T-helper 1 cell treated with Interleukin-12 subunit alpha and Interleukin-12 subunit beta and Interleukin-4 antibody, amounts not matched to agents 30 μg/mL and 1 μg/mL, for 36 hours (primary cell): ENCODE data around the gene CD1D.
A peak's percentile ranks its signal among the peaks of the same experiment; 100 is the strongest.
"Not testable (repeated sequence)": the region's sequence is repeated elsewhere in the genome, so short reads cannot be mapped to it uniquely, and the experiment has no call there.

Experiments
- H3K27ac Mint-ChIP-seq: one replicate; pipeline ENCODE4 v1.8.0; 2021; ENCODE audit warnings: mild to moderate bottlenecking, mixed read lengths
- H3K27me3 Mint-ChIP-seq: one replicate; pipeline ENCODE4 v1.8.0; 2021; ENCODE audit warnings: low read depth, mixed read lengths
- H3K36me3 Mint-ChIP-seq: one replicate; pipeline ENCODE4 v1.8.0; 2021; ENCODE audit warnings: low read depth, mixed read lengths
- H3K4me1 Mint-ChIP-seq: one replicate; pipeline ENCODE4 v1.8.0; 2021; ENCODE audit warnings: low read depth, mixed read lengths
- H3K4me3 Mint-ChIP-seq: one replicate; pipeline ENCODE4 v1.8.0; 2021; ENCODE audit warnings: mild to moderate bottlenecking, moderate library complexity, mixed read lengths
- H3K9me3 Mint-ChIP-seq: one replicate; pipeline ENCODE4 v1.8.0; 2021; ENCODE audit warnings: mixed read lengths

The CD1D gene

DNA sequence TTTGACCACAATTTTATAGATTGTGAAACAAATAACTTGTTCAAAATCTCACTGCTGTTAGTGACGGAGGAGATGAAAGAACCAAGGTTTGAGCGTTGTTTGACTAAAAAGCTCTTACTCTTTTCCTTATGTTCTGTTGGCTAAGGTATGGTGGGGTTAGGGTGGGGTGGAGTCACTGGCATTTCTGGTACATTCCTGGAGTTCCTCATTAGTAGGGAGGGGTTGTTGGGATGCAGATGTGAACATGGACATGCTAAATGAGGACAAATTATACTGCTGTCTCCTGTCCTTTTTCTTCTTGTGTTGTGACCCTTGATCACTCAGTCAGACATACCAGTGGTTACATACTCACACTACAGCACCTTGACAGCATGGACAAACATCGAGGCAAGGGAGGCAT, 26.2 kb upstream of the CD1D start:
- no peak overlapping the region for H3K4me3 Mint-ChIP-seq
- H3K27ac Mint-ChIP-seq: no peak overlapping the region
- H3K4me1 Mint-ChIP-seq: peaks cover 9% of the 10 kb centered on the region
- no peaks in the 10 kb centered on the region for H3K36me3 Mint-ChIP-seq
- H3K9me3 Mint-ChIP-seq: no peaks in the 10 kb centered on the region
- H3K27me3 Mint-ChIP-seq: peaks cover 6% of the 10 kb centered on the region

DNA sequence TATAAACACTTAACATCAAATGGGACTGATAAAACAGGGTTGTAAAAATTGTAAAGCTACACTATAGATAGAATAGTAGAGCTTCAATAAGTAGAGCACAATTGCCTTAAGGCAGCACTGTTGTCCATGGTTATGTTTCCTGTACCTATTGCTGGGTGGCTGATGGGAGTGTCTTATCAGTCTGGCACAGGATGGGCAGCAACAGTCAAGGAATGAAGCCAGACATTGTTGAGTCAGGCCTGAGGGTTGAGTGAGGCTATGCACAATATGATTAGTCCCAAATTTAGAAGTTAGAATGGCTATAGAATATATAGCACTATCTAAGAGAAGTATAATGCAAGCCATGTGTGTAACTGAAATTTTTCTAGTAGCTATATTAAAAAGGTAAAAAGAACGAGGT, 25.0 kb upstream of the CD1D start:
- no peak overlapping the region for H3K27ac Mint-ChIP-seq
- H3K4me3 Mint-ChIP-seq: no peak overlapping the region

DNA sequence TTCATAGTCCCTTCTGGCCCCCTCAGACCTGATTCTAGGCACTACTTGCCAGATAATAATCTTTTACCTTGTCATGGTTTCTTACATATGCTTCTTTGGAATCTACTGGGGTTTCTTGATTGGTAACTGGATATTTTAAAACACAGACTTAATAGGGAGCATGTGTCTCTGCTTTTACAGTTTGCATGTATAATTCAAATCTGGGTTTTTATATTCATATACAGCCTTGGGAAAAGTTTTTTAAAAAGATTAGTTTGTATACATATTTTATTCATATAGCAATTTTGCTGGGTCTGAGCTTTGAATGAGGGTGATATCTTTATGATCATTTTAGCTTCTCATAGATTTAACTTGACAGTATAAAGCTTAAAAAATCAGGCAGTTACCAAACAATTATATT, 21.1 kb upstream of the CD1D start:
- H3K36me3 Mint-ChIP-seq: no peaks in the 10 kb centered on the region
- H3K4me1 Mint-ChIP-seq: peaks cover 2% of the 10 kb centered on the region
- H3K27me3 Mint-ChIP-seq: peaks cover 23% of the 10 kb centered on the region
- no peak overlapping the region for H3K4me3 Mint-ChIP-seq
- no peak overlapping the region for H3K27ac Mint-ChIP-seq
- H3K9me3 Mint-ChIP-seq: no peaks in the 10 kb centered on the region

More for the DNA sequence above, 25.0 kb upstream of the CD1D start:
- Mint-ChIP-seq H3K27me3 (peaks cover 10% of the 10 kb centered on the region), H3K36me3 (no peaks in the 10 kb centered on the region), H3K4me1 (peaks cover 2% of the 10 kb centered on the region), H3K9me3 (no peaks in the 10 kb centered on the region)

DNA sequence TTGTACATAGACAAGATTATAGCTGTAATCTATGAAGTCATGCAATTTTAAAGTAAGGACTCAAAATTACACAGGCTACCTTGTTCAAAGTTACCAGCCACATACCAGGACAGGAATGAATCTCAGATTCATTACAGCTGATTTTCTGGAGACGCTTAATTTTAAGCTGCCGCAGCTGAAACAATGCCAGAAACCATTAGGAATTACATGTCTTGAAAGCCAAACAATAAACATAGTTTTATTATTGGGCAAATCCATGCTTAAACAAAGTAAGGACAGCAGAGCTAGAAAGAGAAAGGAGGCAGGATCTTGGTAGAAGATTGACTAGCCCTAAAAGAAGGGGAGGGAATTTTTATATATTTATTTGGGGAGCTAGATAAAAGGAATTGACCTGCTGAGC, 19.2 kb upstream of the CD1D start:
- Mint-ChIP-seq H3K27ac (no peak overlapping the region), H3K36me3 (no peaks in the 10 kb centered on the region), H3K4me1 (peaks cover 2% of the 10 kb centered on the region), H3K4me3 (no peak overlapping the region), H3K27me3 (peaks cover 25% of the 10 kb centered on the region), H3K9me3 (no peaks in the 10 kb centered on the region)

DNA sequence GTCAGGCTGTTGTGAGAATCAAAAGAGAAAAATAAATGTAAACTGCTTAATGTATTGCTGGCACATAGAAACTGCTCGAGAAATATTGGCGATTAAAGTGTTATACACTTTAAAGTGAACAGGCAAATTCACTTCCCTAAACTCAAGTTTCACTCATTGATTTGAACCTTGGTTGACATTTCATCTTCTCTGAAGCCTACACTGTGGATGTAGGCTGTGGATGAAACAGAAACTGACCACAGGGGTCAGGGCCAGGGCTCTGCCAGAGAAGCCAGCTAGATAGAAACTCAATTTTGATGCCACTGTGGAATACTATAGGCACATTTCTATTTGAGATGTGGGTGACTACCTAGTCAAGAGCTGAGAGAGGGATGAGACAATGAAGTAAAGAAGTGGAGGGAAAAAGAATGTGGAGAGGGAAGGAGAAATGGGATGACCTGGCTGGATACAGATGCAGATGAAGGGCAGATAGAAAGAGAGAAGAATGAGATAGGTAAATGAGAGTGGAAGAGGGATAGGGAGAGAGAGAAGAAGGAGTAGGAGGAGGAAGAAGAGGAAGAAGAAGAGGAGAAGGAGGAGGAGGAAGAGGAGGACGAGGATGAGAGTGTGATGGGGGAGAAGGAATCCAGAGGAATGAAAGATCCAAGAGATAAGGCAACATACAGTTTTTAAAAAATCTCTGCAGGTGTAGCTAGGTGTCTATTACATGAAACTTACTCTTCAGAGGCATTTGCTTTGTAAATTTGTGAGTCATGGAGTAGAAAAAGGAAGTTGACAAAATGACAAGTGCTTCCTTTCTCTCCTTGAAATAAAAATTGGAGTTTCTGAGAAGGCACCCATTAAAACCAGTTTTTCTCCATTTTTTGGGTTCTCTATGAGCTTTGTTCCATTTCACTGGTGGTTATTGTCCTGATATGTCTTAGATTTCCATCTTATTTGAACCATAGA, 17.4 kb upstream of the CD1D start:
- no peak overlapping the region for H3K27ac Mint-ChIP-seq
- H3K4me1 Mint-ChIP-seq: peaks cover 2% of the 10 kb centered on the region
- H3K9me3 Mint-ChIP-seq: no peaks in the 10 kb centered on the region
- no peak overlapping the region for H3K4me3 Mint-ChIP-seq
- peaks cover 25% of the 10 kb centered on the region for H3K27me3 Mint-ChIP-seq
- H3K36me3 Mint-ChIP-seq: no peaks in the 10 kb centered on the region

DNA sequence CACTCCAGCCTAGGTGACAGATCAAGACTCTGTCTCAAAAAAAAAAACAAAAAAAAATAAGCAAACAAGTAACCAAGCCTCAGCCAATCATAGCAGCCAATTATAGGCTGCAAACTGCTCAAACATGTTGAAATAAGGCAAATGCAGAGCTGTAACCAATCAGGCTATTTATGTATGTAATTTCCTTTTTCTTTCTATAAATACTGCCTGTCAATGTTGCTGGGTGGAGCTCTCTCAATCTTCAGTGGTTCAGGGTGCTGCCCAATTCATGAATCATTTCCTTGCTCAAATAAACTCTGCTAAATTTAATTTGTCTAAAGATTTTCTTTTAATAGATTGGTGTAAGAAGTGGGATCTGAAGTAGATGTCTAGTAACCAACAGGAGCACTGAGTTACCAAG, 11.6 kb upstream of the CD1D start:
- Mint-ChIP-seq H3K36me3 (no peaks in the 10 kb centered on the region), H3K27ac (no peak overlapping the region), H3K4me3 (no peak overlapping the region), H3K9me3 (no peaks in the 10 kb centered on the region), H3K4me1 (no peaks in the 10 kb centered on the region), H3K27me3 (peaks cover 23% of the 10 kb centered on the region)

DNA sequence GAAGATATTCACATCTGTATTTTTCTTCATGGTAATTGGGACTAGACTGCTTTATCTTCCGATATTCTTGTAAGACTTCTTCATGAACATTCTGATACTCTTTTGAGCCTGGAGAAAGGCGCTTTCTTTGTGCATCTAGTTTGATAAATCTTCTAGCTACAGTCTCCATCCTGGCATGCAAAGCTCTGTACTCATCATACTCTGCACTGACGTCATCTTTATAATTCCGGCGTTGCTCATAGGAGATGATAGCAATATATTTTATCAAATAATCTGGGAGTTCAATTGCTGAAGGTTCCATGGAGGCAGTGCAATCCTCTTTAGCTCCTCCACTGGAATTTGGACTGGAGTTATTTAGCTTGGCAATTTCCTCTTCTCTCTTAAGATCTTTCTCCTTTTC, 4.8 kb upstream of the CD1D start:
- Mint-ChIP-seq H3K27me3 (peaks cover 60% of the 10 kb centered on the region), H3K4me1 (peaks cover 12% of the 10 kb centered on the region)
- not testable (repeated sequence) for H3K27ac Mint-ChIP-seq, H3K9me3 Mint-ChIP-seq, H3K36me3 Mint-ChIP-seq, H3K4me3 Mint-ChIP-seq

DNA sequence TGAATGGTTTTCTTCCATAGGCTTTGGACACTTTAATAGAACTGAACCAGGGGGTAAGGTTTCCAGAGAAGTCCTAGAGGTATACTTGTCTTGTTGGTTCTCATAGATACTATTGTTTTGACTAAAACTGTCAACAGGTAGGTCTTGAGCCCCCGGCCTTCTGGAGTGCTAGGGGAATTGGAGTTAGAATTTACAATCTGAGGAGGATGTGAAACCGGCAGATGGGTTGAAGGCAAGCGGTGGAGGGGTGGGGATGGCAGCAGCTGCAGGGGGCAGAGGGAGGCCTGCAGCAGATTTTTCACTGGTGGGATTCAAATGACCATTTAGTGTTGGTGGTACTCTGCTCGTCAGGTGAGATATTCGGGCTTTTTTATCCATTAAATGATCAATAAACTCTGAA, 4.3 kb upstream of the CD1D start:
- no peaks in the 10 kb centered on the region for H3K9me3 Mint-ChIP-seq
- H3K4me3 Mint-ChIP-seq: no peak overlapping the region
- H3K4me1 Mint-ChIP-seq: peaks cover 17% of the 10 kb centered on the region
- peaks cover 64% of the 10 kb centered on the region for H3K27me3 Mint-ChIP-seq
- H3K27ac Mint-ChIP-seq: no peak overlapping the region
- H3K36me3 Mint-ChIP-seq: no peaks in the 10 kb centered on the region

DNA sequence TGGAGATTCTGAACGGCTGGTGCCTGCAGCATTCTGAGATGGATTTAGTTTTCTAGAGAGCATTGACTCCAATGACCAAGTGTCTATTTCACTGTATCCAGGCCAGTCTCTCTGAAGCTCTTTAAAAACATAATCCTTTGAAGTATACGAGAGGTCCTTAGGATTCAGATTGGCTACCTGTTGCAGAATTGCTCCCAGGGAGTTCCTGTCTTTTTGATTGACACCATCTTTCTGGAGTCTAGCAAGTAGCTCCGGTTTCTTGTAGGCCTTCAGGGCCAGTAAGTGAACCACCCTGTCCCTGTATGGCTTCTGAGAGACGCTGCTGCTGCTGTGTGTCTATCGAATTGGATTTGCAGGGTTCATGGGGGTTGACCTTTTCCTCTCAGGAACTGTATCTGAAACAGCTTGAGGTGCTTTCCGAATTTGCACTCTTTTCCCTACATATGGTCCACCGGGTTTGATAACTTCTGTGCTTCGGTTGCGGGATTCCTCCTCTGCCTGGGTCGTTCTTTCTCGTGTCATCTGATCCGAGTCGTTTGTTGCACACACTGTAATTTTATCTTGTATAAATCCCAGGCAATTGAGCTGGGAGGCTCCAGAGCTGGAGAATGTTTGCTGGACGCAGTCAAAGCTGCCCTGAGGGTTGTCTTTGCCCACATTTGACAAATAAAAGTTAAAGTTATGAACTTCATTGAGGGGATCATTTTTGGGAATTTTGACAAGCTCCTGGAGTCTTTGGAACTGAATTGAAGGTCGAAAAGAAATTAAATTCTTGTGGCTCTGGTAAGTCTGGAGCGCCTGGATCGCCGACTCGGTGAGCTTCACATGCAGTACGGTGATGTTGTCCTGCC, 3.6 kb upstream of the CD1D start:
- H3K27me3 Mint-ChIP-seq: peaks cover 64% of the 10 kb centered on the region
- H3K27ac Mint-ChIP-seq: not testable (repeated sequence)

DNA sequence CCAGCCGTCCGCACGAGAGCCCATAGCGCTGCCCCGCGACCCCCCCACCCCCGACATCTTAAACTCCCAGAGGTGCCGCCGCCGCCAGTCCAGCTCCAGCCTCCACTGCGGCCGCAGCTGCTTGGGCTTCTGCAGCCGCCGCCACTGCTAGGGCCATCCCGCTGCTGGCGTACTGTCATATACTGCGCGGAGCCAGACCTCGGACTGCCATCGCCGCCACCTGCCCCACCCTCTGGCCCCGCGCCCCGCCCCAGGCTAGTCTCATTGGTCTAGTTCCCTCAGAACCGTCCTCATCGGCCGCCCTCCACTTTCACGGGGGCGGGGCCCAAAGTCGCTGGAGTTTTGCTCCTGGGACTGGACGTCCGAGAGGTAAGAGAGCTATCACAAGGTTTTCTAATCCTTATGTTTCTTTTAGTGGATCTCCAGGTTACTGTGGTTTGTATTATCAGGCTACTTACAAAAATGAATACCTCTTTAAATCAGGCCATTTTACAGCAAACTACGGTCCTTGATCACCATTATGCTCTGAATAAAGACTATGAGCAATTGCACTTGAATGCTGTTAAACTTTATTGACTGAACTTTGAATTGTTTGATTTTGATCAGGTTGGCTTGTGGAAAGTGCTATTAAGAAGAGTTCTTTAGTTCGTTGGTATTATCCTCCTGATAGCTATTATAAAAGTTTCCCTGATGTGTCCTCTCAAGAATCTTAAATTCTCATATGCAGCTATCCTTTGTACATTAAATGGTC, 2.8 kb upstream of the CD1D start:
- no peak overlapping the region for H3K4me3 Mint-ChIP-seq
- H3K9me3 Mint-ChIP-seq: no peaks in the 10 kb centered on the region
- peaks cover 21% of the 10 kb centered on the region for H3K4me1 Mint-ChIP-seq
- peaks cover 71% of the 10 kb centered on the region for H3K27me3 Mint-ChIP-seq
- H3K27ac Mint-ChIP-seq: no peak overlapping the region
- H3K36me3 Mint-ChIP-seq: no peaks in the 10 kb centered on the region

More for the DNA sequence above, 3.6 kb upstream of the CD1D start:
- H3K36me3 Mint-ChIP-seq, H3K9me3 Mint-ChIP-seq, H3K4me3 Mint-ChIP-seq: not testable (repeated sequence)
- H3K4me1 Mint-ChIP-seq: peaks cover 21% of the 10 kb centered on the region

DNA sequence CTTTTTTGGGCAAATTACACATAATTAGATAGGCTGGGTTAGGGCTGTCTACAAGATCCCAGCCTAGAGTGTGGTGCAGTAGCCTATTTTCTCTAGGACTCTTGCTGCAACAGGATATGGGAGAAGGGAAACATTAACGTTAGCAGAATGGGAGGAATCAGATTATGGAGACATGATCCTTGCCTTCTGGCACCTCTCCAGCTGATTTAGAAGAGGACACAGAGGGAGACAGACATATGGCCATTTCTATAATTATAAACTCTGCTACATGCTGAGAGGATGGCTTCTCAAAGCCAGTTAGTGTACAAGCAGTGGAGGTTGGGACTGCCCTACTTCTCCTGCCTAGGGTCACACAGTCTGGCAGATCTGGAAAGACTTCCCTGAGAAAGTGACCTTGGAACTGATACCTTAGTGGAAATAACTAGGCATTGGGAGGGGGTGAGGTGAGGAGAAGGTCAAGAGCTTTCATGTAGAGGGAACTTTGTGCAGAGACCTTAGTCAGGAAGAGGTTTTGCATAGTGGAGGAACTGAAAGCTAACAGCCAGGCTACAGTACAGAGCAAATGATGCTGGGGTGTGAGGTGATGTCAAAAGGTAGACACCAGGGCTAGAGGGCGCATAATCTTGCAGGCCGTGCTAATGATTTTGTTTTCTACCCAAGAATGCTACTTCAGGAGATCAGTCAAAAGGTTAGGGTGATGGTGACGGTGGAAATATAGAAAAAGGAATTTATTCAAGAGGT, 1.2 kb upstream of the CD1D start:
- Mint-ChIP-seq H3K27me3 (peaks cover 70% of the 10 kb centered on the region), H3K4me1 (peaks cover 21% of the 10 kb centered on the region), H3K36me3 (no peaks in the 10 kb centered on the region), H3K9me3 (no peaks in the 10 kb centered on the region), H3K27ac (no peak overlapping the region), H3K4me3 (no peak overlapping the region)

DNA sequence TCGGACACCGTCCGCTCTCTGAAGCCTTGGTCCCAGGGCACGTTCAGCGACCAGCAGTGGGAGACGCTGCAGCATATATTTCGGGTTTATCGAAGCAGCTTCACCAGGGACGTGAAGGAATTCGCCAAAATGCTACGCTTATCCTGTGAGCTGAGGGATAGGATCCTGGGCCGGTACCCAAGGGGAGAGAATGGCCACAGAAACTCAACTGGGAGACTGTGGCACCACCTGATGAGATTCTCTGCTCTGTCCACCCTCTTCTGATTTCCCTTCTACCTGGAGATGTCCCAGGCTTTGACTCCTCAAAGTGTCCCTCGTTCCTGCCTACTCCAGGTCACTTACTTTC, 855 bp downstream of the CD1D start:
- Mint-ChIP-seq H3K4me1 (peaks cover 19% of the 10 kb centered on the region), H3K9me3 (no peaks in the 10 kb centered on the region), H3K27ac (no peak overlapping the region), H3K4me3 (peak overlapping the region; percentile 78), H3K27me3 (peaks cover 61% of the 10 kb centered on the region), H3K36me3 (no peaks in the 10 kb centered on the region)

DNA sequence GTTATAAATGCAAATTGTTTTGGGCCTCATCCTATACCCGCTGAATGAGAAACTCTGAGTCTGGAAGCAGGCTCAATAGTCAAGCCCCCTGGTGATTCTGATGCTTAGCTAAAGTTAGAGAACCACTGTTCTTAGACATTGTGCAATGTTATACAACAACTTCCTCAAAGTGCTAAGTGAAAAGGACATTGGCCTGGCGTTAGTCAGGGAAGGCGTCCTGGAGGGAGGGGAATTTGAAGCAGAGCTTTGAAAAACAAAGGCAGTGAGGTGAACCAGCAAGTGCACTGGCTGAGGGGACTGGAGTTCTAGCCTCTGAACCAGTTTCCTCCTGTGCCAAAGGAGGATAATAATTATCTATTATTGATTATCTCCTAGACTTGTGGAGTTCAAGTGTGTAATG, 5.1 kb downstream of the CD1D start:
- H3K36me3 Mint-ChIP-seq: no peaks in the 10 kb centered on the region
- H3K27ac Mint-ChIP-seq: no peak overlapping the region
- peaks cover 45% of the 10 kb centered on the region for H3K27me3 Mint-ChIP-seq
- H3K4me3 Mint-ChIP-seq: no peak overlapping the region
- no peaks in the 10 kb centered on the region for H3K9me3 Mint-ChIP-seq
- H3K4me1 Mint-ChIP-seq: peaks cover 9% of the 10 kb centered on the region

DNA sequence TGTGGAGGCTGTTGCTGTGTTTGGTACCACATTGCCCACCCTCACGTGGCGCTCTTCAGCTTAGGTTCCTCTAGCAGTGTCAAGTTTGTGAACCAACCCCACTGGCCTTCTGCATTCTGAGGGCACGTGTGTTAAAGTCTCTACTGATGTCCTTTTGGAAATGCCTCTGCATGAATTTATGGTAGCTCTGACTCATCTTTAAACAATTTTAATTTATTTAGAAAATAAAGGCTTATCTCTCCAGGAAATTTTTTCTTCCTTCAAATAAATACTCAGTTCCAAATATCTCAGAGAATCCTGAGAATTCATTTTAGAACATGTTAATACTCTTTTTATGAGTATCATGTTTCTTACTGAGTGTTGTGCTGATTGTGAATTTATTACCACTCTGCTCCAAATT, 5.5 kb downstream of the CD1D start:
- Mint-ChIP-seq H3K27me3 (peaks cover 41% of the 10 kb centered on the region), H3K27ac (no peak overlapping the region), H3K4me1 (peaks cover 6% of the 10 kb centered on the region), H3K36me3 (no peaks in the 10 kb centered on the region), H3K4me3 (no peak overlapping the region), H3K9me3 (no peaks in the 10 kb centered on the region)
